Fibroblast of villous mesenchyme (primary cell): ENCODE data around the gene ATP8B1. TPM values are rescaled to one million over a fixed set of nuclear protein-coding genes. Genes with fewer than 3 reads are reported as not detected.
A peak's percentile ranks its signal among the peaks of the same experiment; 100 is the strongest.
"Not testable (repeated sequence)": the region's sequence is repeated elsewhere in the genome, so short reads cannot be mapped to it uniquely, and the experiment has no call there.

Experiments used
- DNase-seq: peaks from one replicate; pipeline ENCODE4 v3.0.0-alpha.2; 2010; ENCODE audit warnings: low read depth
- H3K4me3 ChIP-seq: 2 replicates; pipeline ENCODE4 v1.5.1; 2011; ENCODE audit warnings: low read depth, mild to moderate bottlenecking, low read length
- total RNA-seq: library from RNA; depleted of rRNA; stranded (reverse); fragments of >200 nt; gene quantifications from 2 replicates; pipeline ENCODE4 v1.2.3, GENCODE V29; 2012
- TF ChIP-seq, protein P1 (sequence below): IDR thresholded peaks from 2 replicates; pipeline ENCODE4 v1.5.1; 2012; ENCODE audit warnings: low read depth, mild to moderate bottlenecking, low read length; ENCODE audit not compliant: insufficient read depth

The ATP8B1 gene
- total RNA-seq, 1 donor = 26.3 TPM

GRCh38 chr18:57832730-57833129, 29.6 kb upstream of the ATP8B1 start:
- TF ChIP-seq, protein P1, sequence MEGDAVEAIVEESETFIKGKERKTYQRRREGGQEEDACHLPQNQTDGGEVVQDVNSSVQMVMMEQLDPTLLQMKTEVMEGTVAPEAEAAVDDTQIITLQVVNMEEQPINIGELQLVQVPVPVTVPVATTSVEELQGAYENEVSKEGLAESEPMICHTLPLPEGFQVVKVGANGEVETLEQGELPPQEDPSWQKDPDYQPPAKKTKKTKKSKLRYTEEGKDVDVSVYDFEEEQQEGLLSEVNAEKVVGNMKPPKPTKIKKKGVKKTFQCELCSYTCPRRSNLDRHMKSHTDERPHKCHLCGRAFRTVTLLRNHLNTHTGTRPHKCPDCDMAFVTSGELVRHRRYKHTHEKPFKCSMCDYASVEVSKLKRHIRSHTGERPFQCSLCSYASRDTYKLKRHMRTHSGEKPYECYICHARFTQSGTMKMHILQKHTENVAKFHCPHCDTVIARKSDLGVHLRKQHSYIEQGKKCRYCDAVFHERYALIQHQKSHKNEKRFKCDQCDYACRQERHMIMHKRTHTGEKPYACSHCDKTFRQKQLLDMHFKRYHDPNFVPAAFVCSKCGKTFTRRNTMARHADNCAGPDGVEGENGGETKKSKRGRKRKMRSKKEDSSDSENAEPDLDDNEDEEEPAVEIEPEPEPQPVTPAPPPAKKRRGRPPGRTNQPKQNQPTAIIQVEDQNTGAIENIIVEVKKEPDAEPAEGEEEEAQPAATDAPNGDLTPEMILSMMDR = no peak

DNA sequence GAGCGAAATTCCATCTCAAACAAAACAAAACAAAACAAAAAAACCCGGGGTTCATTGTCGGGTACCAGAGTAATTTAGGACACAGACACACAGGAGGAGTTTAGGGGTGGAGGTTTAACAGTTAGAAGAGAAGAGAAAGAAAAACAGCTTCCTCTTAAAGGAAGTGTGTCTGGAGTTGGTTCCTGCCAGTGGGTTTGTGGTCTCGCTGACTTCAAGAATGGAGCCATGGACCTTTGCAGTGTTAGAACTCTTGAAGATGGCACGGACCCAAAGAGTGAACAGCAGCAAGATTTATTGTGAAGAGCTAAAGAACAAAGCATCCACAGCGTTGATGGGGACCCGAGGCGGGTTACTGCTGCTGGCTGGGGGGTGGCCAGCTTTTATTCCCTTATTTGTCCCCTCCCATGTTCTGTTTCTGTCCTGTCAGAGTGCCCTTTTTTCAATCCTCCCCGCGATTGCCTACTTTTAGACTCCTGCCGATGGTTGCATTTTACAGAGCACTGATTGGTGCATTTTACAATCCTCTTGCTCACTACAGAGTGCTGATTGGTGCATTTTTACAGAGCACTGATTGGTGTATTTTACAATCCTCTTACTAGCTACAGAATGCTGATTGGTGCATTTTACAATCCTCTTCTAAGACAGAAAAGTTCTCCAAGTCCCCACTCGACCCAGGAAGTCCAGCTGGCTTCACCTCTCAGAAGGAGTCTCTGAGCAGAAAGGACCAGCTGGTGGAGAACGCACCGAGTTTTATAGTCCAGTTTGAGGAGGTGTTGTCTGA, 28.7 kb upstream of the ATP8B1 start:
- no peak for DNase-seq
- no peak overlapping the region for H3K4me3 ChIP-seq
- TF ChIP-seq, protein P1 = no peak

More at GRCh38 chr18:57832730-57833129, 29.6 kb upstream of the ATP8B1 start:
- no peak overlapping the region for H3K4me3 ChIP-seq
- no peak for DNase-seq

DNA sequence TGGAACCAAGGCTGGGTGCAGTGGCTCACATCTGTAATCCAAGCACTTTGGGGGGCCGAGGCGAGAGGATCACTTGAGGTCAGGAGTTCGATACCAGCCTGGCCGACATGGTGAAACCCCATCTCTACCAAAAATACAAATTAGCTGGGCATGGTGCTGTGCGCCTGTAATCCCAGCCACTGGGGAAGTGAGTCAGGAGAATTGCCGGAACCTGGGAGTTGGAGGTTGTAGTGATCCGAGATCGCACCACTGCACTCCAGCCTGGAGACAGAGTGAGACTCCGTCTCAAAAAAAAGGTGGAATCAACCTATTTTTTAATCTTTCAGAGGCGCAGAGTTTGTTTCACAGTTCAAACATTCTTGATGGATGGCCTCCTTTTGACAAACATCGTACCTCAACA, 24.5 kb upstream of the ATP8B1 start:
- no peak for DNase-seq
- no peak overlapping the region for H3K4me3 ChIP-seq
- TF ChIP-seq, protein P1 = no peak

GRCh38 chr18:57826252-57826651, 23.1 kb upstream of the ATP8B1 start:
- TF ChIP-seq, protein P1 = no peak
- DNase-seq = no peak
- H3K4me3 ChIP-seq = no peak overlapping the region

- H3K4me3 ChIP-seq = not testable (repeated sequence)
Observed at GRCh38 chr18:57820583-57820982, 17.5 kb upstream of the ATP8B1 start.

DNA sequence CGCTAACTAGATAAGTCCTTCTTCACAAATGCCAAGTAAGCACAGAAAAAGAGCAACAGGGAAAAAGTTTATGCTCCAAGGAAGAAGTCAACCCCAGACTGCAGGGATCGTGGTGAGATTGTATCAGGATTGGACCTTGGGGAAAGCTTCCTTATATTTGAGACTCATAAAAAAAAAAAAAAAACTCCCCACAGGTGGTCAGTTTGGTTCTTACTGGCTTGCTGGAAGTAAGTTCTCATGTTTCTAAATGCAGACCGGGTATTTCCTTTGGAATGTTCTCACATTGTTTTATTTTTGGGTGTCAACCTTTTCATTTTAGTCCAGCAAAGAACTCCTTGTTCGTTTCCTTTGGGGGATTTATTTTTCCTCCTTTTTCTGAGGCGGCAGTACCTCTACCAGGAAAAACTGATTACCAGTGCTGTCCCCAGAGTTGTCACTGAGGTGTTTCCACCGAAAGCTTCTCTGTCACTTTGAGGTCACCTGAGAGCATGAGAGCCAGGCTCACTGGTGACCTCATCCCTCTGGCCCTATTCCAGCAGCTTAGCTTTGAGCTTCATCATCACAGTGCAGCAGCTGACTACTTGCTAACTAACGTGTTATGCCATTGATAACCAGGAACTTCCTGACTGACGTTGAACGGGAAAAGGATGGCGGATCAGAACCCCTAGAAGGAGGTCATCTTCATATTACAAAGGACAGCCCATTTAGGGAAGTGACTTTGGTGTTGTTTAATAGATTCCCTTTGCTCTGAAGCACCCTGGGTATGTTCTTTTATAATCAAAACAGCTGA, 16.8 kb upstream of the ATP8B1 start:
- no peak overlapping the region for H3K4me3 ChIP-seq
- peak; percentile 85 for DNase-seq
- TF ChIP-seq, protein P1 = no peak

More at GRCh38 chr18:57820583-57820982, 17.5 kb upstream of the ATP8B1 start:
- DNase-seq = not testable (repeated sequence)

DNA sequence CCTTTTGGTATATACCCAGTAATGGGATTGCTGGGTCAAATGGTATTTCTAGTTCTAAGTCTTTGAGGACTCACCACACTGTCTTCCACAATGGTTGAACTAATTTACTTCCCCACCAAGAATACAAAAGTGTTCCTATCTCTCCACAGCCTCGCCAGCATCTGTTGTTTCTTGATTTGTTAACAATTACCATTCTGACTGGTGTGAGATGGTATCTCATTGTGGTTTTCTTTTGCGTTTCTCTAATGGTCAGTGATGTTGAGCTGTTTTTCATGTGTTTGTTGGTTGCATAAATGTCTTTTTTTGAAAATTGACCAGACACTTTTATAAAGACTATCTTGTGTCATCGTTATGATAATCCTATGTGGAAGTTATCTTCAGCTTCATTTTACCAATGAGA, 16.0 kb upstream of the ATP8B1 start:
- DNase-seq = no peak
- TF ChIP-seq, protein P1 = no peak

More for the DNA sequence above, 16.0 kb upstream of the ATP8B1 start:
- H3K4me3 ChIP-seq = no peak overlapping the region
